Sigmoid colon (tissue), 7 donors: ENCODE results near the gene MLLT10. TPM values are rescaled to one million over a fixed set of nuclear protein-coding genes. Genes with fewer than 3 reads are reported as not detected.
A peak's percentile ranks its signal among the peaks of the same experiment; 100 is the strongest.

Experiments used
- DNase-seq: peaks from one replicate; pipeline ENCODE4 v3.0.0-alpha.2; 2019
- H3K27ac ChIP-seq, 4 donors: fragments of 200-600 bp; sonication (generic); one replicate each; pipeline ENCODE4 v1.5.1; 2016 to 2019; ENCODE audit warnings: mild to moderate bottlenecking in 1 of 4
- H3K27me3 ChIP-seq, 3 donors: fragments of 200-600 bp; sonication (generic); one replicate each; pipeline ENCODE4 v1.5.1; 2019; ENCODE audit warnings: mild to moderate bottlenecking in 1 of 3
- H3K36me3 ChIP-seq, 4 donors: fragments of 200-600 bp; sonication (generic); one replicate each; pipeline ENCODE4 v1.5.1; 2016 to 2019
- H3K4me1 ChIP-seq, 4 donors: fragments of 200-600 bp; sonication (generic); one replicate each; pipeline ENCODE4 v1.5.1; 2017 to 2019
- H3K4me3 ChIP-seq, 4 donors: fragments of 200-600 bp; sonication (generic); one replicate each; pipeline ENCODE4 v1.5.1; 2017 to 2019; ENCODE audit warnings: mild to moderate bottlenecking in 2 of 4, moderate library complexity in 1 of 4
- H3K9me3 ChIP-seq, 4 donors: fragments of 200-600 bp in 3 of 4; sonication (generic) in 3 of 4; one replicate each; pipeline versions ENCODE4 v1.5.1 to v1.6.1; 2013 to 2019
- EP300 ChIP-seq, 4 donors: sonication (generic); formaldehyde crosslinking; IDR thresholded peaks; one replicate each; pipeline ENCODE4 v1.6.1; 2017; ENCODE audit warnings: antibody characterized with exemption in 4 of 4
- POLR2A ChIP-seq, 2 donors: fragments of 450-650 bp; IDR thresholded peaks; one replicate each; pipeline ENCODE4 v1.6.1; 2016; ENCODE audit warnings: antibody characterized with exemption in 2 of 2, mild to moderate bottlenecking in 2 of 2, moderate library complexity in 2 of 2
- POLR2AphosphoS5 ChIP-seq, 4 donors: sonication (generic); formaldehyde crosslinking; IDR thresholded peaks; one replicate each; pipeline ENCODE4 v1.6.1; 2017; ENCODE audit warnings: antibody characterized with exemption in 4 of 4
- WGBS, 2 donors: extraction: QIAGEN DNeasy Blood & Tissue Kit; methylation state at CpG; one replicate each; pipeline ENCODE4 v1.1.7; 2013; 5-methylcytosine and 5-hydroxymethylcytosine counted together
- intact Hi-C: fragments of 100-400 bp; cut with DNase I; formaldehyde crosslinking; loops from one replicate; pipeline ENCODE4 v1.15.1; 2023
- polyA plus RNA-seq, 3 donors: library from polyadenylated mRNA; stranded (reverse); fragments of 200-250 nt; gene quantifications; one replicate each; pipeline ENCODE4 v1.2.3, GENCODE V29; 2013
- total RNA-seq, 4 donors: library from RNA; depleted of rRNA; stranded (reverse); fragments of >200 nt; gene quantifications; one replicate each; pipeline ENCODE4 v1.1.0, GENCODE V29; 2016
- TF ChIP-seq, protein P1 (sequence below), 4 experiments: fragments of 450-650 bp in 3 of 4; fragments of 200-600 bp in 1 of 4; IDR thresholded peaks; one replicate each; pipeline ENCODE4 v1.5.1; 2016 to 2019; ENCODE audit warnings: antibody characterized with exemption in 4 of 4, mild to moderate bottlenecking in 3 of 4, moderate library complexity in 2 of 4
- donor health status: healthy with polysubstance abuse.
- donor health status: Bipolar disorder and iron deficiency.
- donor health status: healthy.

MLLT10 gene
- total and polyA plus RNA-seq, 7 donors: 8.6 to 53.7 (median 36.0) TPM

- no peak overlapping the region for H3K4me3 ChIP-seq
- peaks cover 0 to 7% (median under 1%) of the 10 kb centered on the region in 4 donors for H3K4me1 ChIP-seq
- TF ChIP-seq, protein P1, sequence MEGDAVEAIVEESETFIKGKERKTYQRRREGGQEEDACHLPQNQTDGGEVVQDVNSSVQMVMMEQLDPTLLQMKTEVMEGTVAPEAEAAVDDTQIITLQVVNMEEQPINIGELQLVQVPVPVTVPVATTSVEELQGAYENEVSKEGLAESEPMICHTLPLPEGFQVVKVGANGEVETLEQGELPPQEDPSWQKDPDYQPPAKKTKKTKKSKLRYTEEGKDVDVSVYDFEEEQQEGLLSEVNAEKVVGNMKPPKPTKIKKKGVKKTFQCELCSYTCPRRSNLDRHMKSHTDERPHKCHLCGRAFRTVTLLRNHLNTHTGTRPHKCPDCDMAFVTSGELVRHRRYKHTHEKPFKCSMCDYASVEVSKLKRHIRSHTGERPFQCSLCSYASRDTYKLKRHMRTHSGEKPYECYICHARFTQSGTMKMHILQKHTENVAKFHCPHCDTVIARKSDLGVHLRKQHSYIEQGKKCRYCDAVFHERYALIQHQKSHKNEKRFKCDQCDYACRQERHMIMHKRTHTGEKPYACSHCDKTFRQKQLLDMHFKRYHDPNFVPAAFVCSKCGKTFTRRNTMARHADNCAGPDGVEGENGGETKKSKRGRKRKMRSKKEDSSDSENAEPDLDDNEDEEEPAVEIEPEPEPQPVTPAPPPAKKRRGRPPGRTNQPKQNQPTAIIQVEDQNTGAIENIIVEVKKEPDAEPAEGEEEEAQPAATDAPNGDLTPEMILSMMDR (IDR thresholded peaks at IDR 0.05): peak in 3 of 4 experiments; percentile 19 to 59 (median 23)
- TF ChIP-seq POLR2AphosphoS5 (IDR thresholded peaks at IDR 0.05) (no peak), POLR2A (IDR thresholded peaks at IDR 0.05) (no peak)
- no peak for DNase-seq
- no peaks in the 10 kb centered on the region for H3K27me3 ChIP-seq
- peaks cover 0 to 10% (median 0%) of the 10 kb centered on the region in 4 donors for H3K36me3 ChIP-seq
- H3K9me3 ChIP-seq: no peaks in the 10 kb centered on the region
- WGBS, 2 donors: 79 to 92% methylated on average over 2 of the region's 2 CpGs
- H3K27ac ChIP-seq: no peak overlapping the region
- intact Hi-C loops: no loop called here
Observed at GRCh38 chr10:21675157-21675796, 141.2 kb downstream of the MLLT10 start.

DNA sequence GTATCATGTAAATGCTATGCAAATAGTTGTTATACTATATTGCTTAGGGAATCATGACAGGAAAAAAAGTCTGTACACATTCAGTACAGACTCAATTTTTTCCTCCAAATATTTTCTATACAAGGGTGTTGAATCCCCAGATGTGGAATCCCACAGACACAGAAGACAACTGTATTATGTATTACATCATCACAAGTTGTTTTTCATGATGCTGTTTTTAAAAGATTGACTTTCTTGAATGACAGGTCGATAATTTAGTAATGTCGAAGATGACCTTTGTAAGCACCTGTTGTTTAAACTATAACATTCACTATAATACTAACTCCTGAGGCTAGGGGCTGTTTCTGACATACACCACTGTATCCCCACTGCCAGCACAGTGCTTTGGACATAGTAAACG, 143.5 kb downstream of the MLLT10 start:
- no peak for TF ChIP-seq EP300 (IDR thresholded peaks at IDR 0.05)
- TF ChIP-seq POLR2A (IDR thresholded peaks at IDR 0.05): no peak
- no peak for TF ChIP-seq POLR2AphosphoS5 (IDR thresholded peaks at IDR 0.05)
- TF ChIP-seq, protein P1 (IDR thresholded peaks at IDR 0.05): no peak
- Histone ChIP-seq H3K27ac (no peak overlapping the region), H3K36me3 (peaks cover 0 to 10% (median 0%) of the 10 kb centered on the region in 4 donors), H3K4me1 (peaks cover 0 to 7% (median 0%) of the 10 kb centered on the region in 4 donors), H3K9me3 (no peaks in the 10 kb centered on the region), H3K4me3 (no peak overlapping the region), H3K27me3 (no peaks in the 10 kb centered on the region)
- DNase-seq: no peak
- intact Hi-C loops: no loop called here
- WGBS, 2 donors: 92 to 93% methylated on average over 3 of the region's 3 CpGs

- no peak for TF ChIP-seq POLR2AphosphoS5 (IDR thresholded peaks at IDR 0.05)
- TF ChIP-seq, protein P1 (IDR thresholded peaks at IDR 0.05): no peak
- no peak for TF ChIP-seq POLR2A (IDR thresholded peaks at IDR 0.05)
- no peak for TF ChIP-seq EP300 (IDR thresholded peaks at IDR 0.05)
- no peaks in the 10 kb centered on the region for H3K9me3 ChIP-seq
- 95% methylated on average over 3 of the region's 3 CpGs for WGBS, 2 donors
- H3K4me3 ChIP-seq: no peak overlapping the region
- peaks cover 0 to 7% (median 0%) of the 10 kb centered on the region in 4 donors for H3K4me1 ChIP-seq
- DNase-seq: no peak
- no peaks in the 10 kb centered on the region for H3K36me3 ChIP-seq
- no peaks in the 10 kb centered on the region for H3K27me3 ChIP-seq
- H3K27ac ChIP-seq: no peak overlapping the region
- intact Hi-C loops: no loop called here
Observed at GRCh38 chr10:21681156-21681555, 147.1 kb downstream of the MLLT10 start.

GRCh38 chr10:21687266-21688008, 153.4 kb downstream of the MLLT10 start:
- Histone ChIP-seq H3K27ac (no peak overlapping the region), H3K36me3 (no peaks in the 10 kb centered on the region), H3K9me3 (no peaks in the 10 kb centered on the region), H3K27me3 (no peaks in the 10 kb centered on the region), H3K4me3 (no peak overlapping the region), H3K4me1 (no peaks in the 10 kb centered on the region)
- intact Hi-C loops: no loop called here
- no peak for DNase-seq
- TF ChIP-seq POLR2A (IDR thresholded peaks at IDR 0.05): no peak
- no peak for TF ChIP-seq POLR2AphosphoS5 (IDR thresholded peaks at IDR 0.05)
- TF ChIP-seq, protein P1 (IDR thresholded peaks at IDR 0.05): no peak
- TF ChIP-seq EP300 (IDR thresholded peaks at IDR 0.05): no peak
- 96 to 98% methylated on average over 3 of the region's 3 CpGs for WGBS, 2 donors
